Prostate gland (tissue), 2 donors: ENCODE data around the gene OR6Q1.
"Not testable (repeated sequence)": the region's sequence is repeated elsewhere in the genome, so short reads cannot be mapped to it uniquely, and the experiment has no call there.

Source experiments
- POLR2A ChIP-seq: fragments of 450-650 bp; IDR thresholded peaks from one replicate; pipeline ENCODE4 v1.6.1; 2016; ENCODE audit warnings: antibody characterized with exemption, mild to moderate bottlenecking
- TF ChIP-seq, protein P1 (sequence below), 4 experiments: fragments of 200-600 bp in 2 of 4; fragments of 450-650 bp in 2 of 4; sonication (generic) in 2 of 4; IDR thresholded peaks; 1 replicate in 3 of 4; 2 replicates in 1 of 4; pipeline ENCODE4 v1.5.1; 2016 to 2019; ENCODE audit warnings: antibody characterized with exemption in 4 of 4, mild to moderate bottlenecking in 2 of 4, moderate library complexity in 2 of 4

- TF ChIP-seq POLR2A: not testable (repeated sequence)
- TF ChIP-seq, protein P1, sequence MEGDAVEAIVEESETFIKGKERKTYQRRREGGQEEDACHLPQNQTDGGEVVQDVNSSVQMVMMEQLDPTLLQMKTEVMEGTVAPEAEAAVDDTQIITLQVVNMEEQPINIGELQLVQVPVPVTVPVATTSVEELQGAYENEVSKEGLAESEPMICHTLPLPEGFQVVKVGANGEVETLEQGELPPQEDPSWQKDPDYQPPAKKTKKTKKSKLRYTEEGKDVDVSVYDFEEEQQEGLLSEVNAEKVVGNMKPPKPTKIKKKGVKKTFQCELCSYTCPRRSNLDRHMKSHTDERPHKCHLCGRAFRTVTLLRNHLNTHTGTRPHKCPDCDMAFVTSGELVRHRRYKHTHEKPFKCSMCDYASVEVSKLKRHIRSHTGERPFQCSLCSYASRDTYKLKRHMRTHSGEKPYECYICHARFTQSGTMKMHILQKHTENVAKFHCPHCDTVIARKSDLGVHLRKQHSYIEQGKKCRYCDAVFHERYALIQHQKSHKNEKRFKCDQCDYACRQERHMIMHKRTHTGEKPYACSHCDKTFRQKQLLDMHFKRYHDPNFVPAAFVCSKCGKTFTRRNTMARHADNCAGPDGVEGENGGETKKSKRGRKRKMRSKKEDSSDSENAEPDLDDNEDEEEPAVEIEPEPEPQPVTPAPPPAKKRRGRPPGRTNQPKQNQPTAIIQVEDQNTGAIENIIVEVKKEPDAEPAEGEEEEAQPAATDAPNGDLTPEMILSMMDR (IDR thresholded peaks at IDR 0.05): not testable (repeated sequence)
Measured at GRCh38 chr11:57999523-57999922, 31.2 kb upstream of the OR6Q1 start.
